ENCODE measurements around the gene ZFP92.

The ZFP92 gene

GRCh38 chrX:153457827-153458466 lies 46.7 kb downstream of the ZFP92 start:
- DNase-seq = no peak

GRCh38 chrX:153458476-153458875 lies 47.2 kb downstream of the ZFP92 start:
- DNase-seq = no peak

GRCh38 chrX:153459986-153460385 lies 48.7 kb downstream of the ZFP92 start:
- no peak for DNase-seq

GRCh38 chrX:153460826-153461225 lies 49.6 kb downstream of the ZFP92 start:
- peak; percentile 17 to 46 (median 41) for DNase-seq

All from NCI-H1417 (cell line).